OCI-LY7 (cell line): ENCODE results near the gene SPAM1.

Experiments used
- CTCF ChIP-seq: fragments of 200-600 bp; sonication (generic); conservative IDR thresholded peaks from 2 replicates; pipeline ENCODE4 v1.5.1; 2014; ENCODE audit warnings: mild to moderate bottlenecking, antibody characterized with exemption, low read length, moderate library complexity, mixed read lengths
- EZH2phosphoT487 ChIP-seq: fragments of 200-600 bp; sonication (generic); IDR thresholded peaks from 2 replicates; pipeline ENCODE4 v1.6.1; 2018; ENCODE audit warnings: low read depth, borderline replicate concordance, mild to moderate bottlenecking, mixed run types, antibody characterized with exemption, low read length, moderate library complexity, mixed read lengths

GRCh38 chr7:123929655-123930054 lies 4.6 kb downstream of the SPAM1 start:
- TF ChIP-seq CTCF, result no peak
- no peak for TF ChIP-seq EZH2phosphoT487
